Activated CD8-positive, alpha-beta memory T cell treated with anti-CD3 and anti-CD28 coated beads for 48 hours (primary cell): Measurements from ENCODE around the gene MRPL3.

Source experiments
- DNase-seq, 3 experiments: peaks; one replicate each; pipeline ENCODE4 v3.0.0-alpha.2; 2020; ENCODE audit warnings: low read depth in 2 of 3, low spot score in 2 of 3

MRPL3 gene

DNA sequence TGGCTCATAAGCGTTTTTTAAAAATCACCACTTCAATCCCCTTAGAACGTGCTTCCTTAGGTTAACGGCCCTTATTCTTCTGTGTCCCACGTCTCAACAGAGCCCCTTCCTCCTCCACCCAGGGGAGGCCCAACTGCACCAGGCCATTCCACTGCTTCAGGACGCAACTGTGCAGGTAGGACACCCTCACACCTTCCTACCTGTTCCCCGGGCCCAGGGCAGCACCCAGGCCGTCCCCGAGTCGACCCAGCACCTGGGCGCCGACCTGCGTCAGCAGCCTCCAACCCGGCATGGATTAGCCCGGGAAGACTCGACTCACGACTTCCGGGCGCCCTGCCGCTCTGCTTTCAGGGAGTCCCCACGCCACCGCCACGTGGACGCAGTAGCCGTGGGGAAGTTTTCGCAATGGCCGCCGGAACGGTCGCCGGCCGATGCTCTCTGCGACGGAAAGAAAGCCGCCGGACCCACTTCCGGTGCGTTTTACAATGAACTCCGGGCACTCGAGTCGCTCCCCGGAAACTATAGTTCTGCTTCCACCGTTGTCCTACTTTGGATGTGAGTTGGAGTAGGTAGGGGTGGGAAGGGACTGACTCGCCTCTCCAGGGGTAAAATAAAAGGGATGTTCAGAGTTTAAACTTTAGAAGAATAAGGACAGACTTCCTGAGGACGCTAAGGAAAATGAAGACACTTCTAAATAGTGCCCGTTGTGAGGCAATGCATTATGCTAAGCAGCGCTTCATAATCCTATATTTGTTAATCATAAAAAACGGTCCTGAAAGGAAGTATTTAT, at the start of gene MRPL3:
Gene MRPL3, minus strand, starts transcription at position 442 of the 790 bp plus-strand sequence. Its CDS starts 150 bp downstream, at position 292.
- DNase-seq, result peak; percentile 64 to 66 (median 66)

DNA sequence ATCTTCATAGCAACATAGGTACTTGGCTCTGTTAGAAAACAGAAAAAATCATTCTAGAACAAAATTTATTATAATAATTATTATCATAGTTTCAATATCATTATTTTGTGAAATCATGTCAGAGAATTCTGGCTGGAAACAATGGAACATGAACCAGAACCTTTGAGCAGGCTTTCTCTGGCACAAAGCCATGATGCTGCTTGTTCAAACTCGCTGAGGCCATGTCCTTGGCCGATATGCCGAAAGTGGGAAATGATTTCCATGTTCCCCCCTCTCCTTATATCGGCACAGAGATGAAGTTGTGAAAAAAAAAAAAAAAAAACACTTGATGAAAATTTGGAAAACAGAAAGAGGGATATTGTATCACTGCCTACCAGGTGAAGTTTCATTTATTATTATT, 49.0 kb upstream of the MRPL3 start:
- no peak for DNase-seq

DNA sequence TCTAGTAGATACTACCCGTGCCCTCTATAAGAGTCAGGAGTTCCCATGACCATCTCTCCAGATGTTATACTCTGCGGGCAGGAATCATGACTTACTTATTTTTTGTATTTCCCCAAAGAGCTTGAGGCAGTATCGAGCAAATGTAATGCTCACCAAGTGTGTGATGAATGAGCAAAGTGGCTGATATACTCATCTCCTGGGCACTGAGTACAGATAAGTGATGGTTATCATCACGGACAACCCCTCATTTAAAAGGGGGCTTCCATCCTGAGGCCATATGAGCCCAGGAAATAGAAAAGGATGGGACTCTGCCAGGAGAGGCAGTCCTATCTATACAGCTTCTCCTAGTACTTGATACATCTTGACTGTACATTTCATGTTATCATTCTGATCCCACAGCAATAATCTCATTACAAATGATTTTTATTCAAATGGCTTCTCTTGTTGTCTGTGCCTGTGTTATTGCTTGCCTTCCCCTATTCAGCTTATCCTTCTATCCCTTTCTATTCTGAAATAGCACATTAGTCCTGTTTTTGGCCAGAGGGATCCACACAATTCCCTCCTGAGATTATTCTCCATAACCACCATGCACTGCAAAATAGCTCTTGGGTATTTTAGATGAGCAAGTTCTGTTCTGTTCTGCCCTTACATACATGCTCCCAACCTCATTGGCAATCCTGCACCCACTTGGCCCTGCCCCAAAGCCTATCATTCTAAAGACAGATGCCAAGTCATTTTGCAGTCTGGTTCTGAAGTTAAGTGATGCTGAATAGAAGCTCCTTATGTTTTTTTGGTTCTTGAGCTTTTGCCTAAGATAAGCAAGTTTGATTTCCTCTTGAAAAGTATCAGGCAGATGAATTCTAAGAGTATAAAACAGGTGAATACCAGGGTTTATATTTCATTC, 48.0 kb upstream of the MRPL3 start:
- no peak for DNase-seq

DNA sequence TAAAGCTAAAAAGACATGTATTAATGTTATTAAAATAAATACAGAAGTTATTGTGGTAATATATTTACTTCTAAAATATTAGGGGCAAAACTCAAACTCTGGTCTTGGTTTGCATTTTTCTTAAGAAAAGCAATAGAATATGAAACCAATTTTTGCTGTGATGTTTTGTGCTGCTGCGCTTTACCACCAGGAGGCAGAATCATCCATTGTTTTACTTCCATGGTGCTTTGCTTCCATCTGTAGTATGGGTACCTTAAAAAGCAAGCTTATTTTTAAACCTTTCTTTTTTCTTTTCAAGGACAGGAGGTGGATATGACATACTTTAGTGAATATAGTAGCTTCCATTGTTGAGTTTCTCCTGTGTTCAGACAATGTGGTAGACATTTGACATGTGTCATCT, 46.6 kb upstream of the MRPL3 start:
- no peak for DNase-seq

DNA sequence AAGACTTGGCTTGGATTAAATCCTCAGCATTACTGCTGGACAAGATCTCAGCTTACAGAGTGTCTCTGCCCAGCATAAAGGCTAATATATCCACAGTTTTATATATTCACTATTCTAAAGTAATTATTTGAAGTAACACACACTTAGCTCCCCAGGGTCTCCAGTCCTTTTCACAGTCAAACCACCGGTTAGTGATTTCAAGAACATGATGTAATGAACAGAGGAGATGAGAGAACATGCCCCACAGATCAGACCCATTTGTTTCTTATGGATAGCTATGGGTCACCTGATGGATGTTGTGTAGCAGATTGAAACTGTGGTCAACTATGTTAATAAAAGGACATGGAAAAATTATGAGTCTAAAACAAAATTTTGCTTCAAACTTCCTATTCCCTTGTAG, 44.8 kb upstream of the MRPL3 start:
- DNase-seq, result no peak

DNA sequence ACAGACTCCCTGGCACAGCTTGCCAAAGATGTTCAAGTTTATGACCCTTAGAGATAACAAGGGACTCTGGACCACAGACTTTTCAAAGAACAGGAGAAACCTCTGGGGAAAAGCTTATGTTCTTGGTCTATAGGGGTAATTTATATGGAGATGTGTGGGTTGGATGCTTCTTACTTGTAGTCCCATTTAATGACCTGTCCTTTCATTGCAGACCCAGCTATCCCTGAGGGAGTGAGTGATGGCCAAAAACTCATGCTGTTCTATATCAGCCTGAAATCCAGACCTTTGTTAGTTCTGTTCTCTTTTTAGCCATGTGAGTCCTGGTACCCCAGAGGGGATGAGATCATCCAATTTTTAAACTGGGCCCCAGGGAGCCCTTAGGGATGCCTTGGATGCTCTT, 43.7 kb upstream of the MRPL3 start:
- no peak for DNase-seq

DNA sequence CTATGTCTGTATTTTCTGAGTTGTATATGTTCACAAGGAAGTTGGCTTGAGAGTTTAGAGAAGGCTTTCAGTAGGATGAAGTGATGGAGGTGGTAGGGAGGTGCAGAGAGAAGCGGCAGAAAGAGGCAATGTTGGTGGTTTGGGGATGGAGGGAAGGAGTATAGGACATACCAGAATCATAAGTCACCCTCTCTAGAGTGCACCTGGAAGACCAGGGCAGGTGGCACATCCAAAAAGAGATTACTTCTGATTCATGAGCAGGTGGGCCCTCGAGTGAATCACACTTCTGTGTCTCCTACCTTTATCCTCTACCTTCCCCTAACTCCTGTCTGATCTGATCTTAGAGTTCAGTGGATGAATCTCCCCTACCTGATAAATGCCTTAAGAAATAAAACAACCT, 41.8 kb upstream of the MRPL3 start:
- DNase-seq, result no peak

DNA sequence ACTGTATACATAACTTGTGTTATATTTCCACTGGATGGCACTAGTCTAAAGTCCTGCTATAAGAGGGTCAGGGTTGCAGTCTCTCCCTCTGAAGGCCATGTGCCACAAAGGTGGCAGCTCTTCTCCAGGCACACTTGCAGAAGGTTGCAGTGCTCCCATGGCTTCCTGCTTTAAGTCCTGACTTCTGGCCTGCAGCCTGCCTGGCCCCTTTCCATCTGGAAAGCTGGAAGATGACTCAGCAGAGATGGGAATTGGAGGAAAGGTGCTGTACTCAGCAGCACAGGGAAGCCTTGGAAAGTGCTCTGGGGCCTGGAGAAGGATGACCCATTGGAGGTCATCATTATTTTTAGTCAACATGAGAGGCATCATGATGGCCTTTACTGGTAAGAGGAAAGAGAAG, 40.9 kb upstream of the MRPL3 start:
- no peak for DNase-seq

DNA sequence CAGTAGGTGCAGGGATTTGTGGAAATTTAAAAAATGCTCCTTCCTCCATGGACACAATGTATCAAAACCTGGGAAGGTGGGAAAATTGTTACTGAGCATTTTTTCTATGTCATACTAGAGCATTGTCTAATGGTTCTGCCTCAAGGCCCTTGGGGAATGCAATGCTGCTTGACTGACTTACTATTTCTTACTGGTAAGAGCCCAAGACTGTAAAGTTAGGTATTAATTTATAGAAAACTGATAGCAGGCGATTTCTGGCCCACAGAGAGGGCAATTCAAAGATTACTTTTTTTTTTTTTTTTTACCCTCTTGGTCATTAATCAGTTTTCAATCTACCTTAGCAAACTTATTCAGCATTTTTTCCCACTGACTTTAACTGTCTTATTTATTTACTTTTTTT, 38.5 kb upstream of the MRPL3 start:
- DNase-seq, result no peak

DNA sequence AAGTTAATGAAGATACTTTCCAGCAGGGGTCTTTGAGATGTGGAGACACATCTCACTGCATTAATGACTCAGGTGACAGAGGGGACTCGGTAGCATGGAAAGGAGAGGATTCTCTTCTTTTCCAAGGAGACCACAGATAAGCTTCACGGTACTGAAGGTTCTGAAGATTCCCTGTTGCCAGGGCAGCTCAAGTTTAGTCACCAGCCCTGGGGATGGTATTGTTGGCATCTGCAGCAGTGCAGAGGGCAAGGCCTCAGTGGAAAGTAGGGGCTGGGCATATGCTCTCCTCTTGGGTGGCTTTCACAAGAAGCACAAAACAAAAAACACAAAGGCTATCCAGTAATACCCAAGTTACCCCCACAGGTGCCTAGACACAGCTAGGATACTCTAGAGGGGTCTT, 38.0 kb upstream of the MRPL3 start:
- DNase-seq, result no peak

DNA sequence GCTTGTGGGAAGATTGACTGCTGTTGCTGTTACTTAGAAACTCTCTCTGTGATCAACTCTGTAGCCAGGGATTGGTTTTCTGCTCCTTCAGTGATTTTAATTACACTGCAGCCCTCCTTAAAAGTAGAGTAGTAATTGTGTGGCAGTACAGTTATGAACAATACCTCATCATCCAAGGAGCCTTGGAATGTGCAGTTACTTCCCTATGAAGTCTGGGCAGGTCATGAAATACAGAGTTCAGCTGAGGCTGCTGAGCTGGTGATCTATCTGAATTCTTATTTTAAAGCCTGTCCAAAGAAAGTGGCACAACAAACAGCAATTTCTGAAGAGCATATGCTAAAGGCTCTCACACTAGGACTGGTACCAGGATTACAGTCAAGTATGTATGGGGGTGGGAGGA, 37.4 kb upstream of the MRPL3 start:
- no peak for DNase-seq

DNA sequence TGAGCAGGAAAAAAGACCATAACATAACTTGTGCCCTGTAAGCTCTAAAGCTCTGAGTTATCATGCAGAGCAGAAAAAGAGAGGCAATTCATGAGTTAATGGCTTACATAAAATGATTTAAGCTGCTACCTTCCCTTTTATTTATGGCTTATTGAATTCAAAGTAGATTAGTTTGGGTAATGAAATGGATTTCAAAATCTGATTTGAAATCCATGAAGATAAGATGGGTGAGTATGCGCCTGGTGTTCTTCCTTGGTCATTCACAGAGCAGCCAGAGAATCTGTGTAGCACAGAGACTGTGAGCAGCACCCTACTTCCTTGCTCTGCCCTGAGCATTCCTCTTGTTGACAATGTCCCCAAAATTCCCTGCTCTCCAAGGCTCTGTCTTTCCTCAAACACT, 36.2 kb upstream of the MRPL3 start:
- no peak for DNase-seq

DNA sequence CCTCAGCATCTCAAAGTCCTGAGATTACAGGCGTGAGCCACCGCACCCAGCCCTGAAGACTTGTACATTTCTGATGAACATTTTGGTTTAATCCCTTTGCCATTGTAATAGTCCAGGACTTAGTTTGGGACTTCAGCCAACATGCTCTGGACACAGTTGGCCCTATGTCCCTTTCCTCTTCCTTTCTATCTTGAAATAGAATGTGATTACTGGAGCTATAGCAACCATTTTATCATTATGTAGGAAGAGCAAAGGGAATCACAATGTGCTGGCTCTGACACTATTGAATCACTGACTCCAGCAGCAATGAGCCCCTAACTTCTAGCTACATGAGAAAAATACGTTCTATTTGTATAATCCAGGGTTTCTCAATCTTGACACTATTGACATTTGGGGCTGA, 34.8 kb upstream of the MRPL3 start:
- DNase-seq, result no peak

DNA sequence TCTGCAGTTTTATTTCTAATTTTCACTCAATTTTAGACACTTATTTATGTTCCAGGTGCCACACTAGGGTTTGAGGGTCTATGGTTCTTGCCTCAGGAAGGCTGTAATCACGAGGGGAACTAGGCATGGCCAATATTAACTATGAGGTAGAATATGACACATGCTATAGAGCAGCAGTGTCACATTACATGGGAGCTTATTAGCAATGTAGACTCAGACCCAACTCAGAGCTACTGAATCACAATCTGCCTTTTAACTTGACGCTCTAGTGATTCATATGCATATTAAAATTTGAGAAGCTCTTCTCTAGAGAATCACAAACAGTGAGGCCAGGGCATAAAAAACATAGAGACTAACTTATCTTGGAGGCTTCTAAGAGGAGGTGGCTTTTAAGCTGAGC, 32.8 kb upstream of the MRPL3 start:
- no peak for DNase-seq

DNA sequence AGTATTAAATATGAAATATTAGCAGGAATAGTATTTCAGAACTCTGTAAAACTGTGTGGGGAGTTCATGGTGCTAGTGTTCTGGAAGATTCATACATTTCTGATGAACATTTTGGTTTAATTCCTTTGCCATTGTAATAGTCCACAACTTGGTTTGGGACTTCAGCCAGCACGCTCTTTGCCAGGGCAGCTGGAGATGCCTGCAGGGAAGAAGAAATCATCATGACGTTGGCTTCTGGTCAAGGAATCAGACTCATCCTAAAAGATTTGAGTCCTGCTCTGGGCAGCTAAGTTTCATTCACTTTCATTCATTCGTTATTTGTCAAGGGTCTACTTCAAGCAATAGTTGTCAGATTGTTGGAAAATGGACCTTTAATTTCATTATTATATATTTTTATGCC, 32.4 kb upstream of the MRPL3 start:
- no peak for DNase-seq

DNA sequence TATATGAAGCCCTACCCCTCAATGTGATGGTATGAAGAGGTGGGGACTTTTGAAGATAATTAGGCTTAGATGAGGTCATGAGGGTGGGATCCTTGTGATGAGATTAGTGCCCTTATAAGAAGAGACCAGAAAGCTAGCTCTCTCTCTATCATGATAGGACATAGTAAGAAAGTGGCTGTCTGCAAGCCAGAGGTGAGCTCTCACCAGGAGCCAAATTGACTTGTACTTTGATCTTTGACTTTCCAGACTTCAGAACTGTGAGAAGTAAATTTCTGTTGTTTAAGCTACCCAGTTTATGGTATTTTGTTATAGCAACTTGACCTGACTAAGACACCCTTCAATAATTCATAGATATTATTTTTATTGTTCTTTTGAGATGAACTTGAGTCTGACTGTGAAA, 29.9 kb upstream of the MRPL3 start:
- no peak for DNase-seq

DNA sequence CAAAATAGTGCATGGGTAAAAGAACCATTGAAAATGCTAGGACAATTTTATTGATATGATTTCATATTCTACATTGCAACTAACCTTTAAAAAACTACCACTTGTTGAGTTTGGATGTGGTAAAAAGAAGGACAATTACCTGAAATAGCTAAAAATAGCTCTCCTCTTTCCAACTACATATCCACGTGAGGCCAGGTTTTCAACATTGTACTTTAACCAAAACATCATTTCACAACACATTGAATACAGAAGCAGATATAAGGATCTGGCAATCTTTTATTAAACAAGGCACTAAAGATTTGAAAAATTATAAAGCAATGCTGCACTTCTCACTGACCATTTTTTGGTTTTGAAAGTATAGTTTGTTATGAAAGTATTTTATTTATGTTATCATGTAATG, 28.1 kb upstream of the MRPL3 start:
- DNase-seq, result no peak

DNA sequence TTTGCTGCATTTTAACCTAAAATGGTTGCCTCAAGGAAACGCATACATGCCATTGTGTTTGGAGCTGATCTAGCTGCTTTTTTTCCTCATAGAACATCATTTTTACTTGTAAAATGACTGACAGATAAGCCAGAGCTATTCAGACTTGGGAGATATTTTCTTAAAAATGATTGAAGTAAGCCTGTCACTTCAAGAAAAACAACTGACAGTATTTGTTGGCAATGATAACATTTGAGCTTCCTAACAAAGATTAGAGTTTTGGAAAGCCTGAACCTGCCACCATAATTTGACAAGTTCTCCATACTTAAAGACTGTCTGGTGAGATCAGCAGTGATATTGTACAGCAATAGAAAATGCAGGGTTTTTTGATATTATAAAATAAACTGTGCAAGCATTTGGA, 27.6 kb upstream of the MRPL3 start:
- no peak for DNase-seq

DNA sequence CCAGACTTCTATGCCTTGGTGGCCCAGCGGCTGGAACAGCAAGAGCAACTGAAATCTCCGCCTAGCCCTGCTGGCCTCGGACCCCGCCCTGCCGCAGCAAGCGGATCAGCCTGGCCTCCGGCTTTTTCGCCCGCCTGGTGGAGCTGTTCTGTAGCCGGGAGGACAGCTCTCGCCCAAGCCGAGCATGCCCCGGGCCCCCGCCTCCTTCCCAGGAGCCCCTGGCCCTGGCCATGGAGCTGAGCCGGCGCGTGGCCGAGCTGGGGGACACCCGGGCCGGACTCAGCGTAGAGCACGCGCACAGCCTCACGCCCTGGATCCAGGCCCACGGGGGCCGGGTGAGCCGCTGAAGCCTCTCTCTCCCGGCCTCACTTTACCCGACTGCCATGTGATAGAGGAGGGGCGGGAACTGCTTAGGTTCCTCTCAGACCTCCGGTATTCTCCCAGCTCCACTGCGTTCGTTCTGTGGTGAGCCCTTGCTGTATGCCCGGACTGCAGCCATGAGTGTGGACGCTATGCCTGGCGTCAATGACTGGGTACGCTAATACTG, 24.1 kb upstream of the MRPL3 start:
- no peak for DNase-seq

DNA sequence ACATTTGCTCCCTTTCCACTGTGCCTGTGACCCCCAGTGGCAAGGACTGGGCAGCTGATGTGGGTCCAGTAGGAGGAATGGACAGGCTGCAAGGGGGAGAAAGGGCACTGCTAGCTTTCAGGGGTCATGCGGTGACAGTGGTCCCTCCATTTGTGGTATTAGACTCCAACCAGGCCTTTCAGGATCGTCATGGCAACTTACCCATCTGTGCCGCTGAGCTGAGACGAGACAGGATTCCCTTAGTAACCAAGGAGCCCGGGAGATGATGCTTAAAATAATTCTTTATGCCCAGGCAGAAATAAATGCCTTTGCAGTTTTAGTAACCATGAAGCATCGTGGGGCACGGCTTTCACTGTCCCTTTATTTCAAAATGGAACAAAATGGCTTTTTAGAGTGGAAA, 15.9 kb upstream of the MRPL3 start:
- DNase-seq, result no peak

DNA sequence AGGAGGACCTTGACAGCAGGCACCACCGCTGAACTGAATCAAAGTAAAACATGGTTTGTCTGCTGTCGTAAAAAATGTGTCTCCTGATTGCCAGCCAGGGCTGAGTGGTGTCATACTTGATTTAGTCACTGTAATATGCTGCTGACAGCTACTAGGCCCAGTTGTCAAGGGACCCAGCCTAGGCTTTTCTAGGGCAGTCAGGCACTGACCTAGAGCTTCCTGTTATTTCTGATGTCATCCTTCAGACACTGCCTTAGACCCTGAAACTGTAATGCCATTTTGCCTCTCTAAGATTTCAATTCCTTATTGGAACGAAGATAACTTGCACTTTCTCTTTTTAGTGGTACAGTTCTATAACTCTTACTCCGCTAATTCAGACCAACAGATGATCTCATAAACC, 2.6 kb upstream of the MRPL3 start:
- no peak for DNase-seq

DNA sequence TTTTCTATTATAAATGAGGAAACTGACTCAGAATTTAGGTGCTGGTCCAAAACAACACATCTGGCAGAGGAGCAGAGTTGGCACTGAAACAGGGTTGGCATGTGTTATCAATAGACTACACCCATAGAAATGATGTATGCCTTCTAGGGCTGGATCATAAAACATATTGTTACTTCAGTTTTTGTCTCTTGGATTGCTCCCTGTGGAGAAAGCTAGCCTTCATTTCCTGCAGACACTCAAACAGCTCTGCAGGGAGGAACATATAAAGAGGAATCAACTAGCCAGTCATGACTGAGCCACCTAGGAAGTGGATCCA, 507 bp upstream of the MRPL3 start:
- no peak for DNase-seq
